ES-I3 (cell line): ENCODE results near the gene KCND3.

Experiments used
- H3K36me3 ChIP-seq: 2 replicates; pipeline ENCODE4 v1.6.1; 2013; ENCODE audit warnings: mild to moderate bottlenecking, low read length, control low read depth, moderate library complexity; ENCODE audit not compliant: insufficient read depth
- H3K4me1 ChIP-seq: 2 replicates; pipeline ENCODE4 v1.6.1; 2013; ENCODE audit warnings: mild to moderate bottlenecking, control low read depth, low read length; ENCODE audit not compliant: insufficient read depth
- H3K9ac ChIP-seq: 2 replicates; pipeline ENCODE4 v1.6.1; 2013; ENCODE audit warnings: low read depth, mild to moderate bottlenecking, low read length, moderate library complexity
- H3K9me3 ChIP-seq: 2 replicates; pipeline ENCODE4 v1.6.1; 2013; ENCODE audit warnings: mild to moderate bottlenecking, low read length, moderate library complexity; ENCODE audit not compliant: control insufficient read depth, insufficient read depth

The KCND3 gene

GRCh38 chr1:111768625-111769024 lies 220.8 kb downstream of the KCND3 start:
- peaks cover 21% of the 10 kb centered on the region for H3K36me3 ChIP-seq
- H3K4me1 ChIP-seq, result no peaks in the 10 kb centered on the region
- no peaks in the 10 kb centered on the region for H3K9me3 ChIP-seq
- no peak overlapping the region for H3K9ac ChIP-seq

DNA sequence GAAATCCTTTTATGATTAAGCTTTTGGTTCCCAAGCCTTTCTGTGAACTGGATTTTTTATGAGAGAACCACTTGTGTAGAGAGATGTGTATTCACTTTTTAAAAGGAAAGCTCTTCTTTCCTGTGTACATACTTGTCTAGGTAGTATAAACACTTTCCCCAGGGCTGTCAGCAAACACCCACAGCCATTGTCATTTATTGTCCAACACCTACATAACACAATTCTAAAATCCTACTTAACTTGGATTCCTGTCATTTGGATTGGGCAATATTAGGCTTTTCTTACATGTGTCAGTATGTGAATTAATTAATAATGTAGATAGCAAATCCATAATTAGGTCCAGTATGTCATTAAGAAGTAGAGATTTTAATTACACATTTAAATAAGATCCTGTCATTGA lies 221.4 kb downstream of the KCND3 start:
- Histone ChIP-seq H3K9ac (no peak overlapping the region), H3K9me3 (no peaks in the 10 kb centered on the region), H3K4me1 (no peaks in the 10 kb centered on the region), H3K36me3 (peaks cover 21% of the 10 kb centered on the region)

- Histone ChIP-seq H3K4me1 (no peaks in the 10 kb centered on the region), H3K9ac (no peak overlapping the region), H3K9me3 (no peaks in the 10 kb centered on the region), H3K36me3 (peaks cover 28% of the 10 kb centered on the region)
Observed at GRCh38 chr1:111762332-111762731, 227.1 kb downstream of the KCND3 start.

- H3K9me3 ChIP-seq, result no peaks in the 10 kb centered on the region
- H3K36me3 ChIP-seq, result peaks cover 25% of the 10 kb centered on the region
- no peak overlapping the region for H3K9ac ChIP-seq
- no peaks in the 10 kb centered on the region; the same call in 1 of the 2 replicates for H3K4me1 ChIP-seq
Observed at GRCh38 chr1:111761717-111762116, 227.8 kb downstream of the KCND3 start.

GRCh38 chr1:111758373-111758772 lies 231.1 kb downstream of the KCND3 start:
- H3K9ac ChIP-seq, result no peak overlapping the region
- no peaks in the 10 kb centered on the region; the same call in 1 of the 2 replicates for H3K4me1 ChIP-seq
- H3K36me3 ChIP-seq, result peaks cover 10% of the 10 kb centered on the region
- H3K9me3 ChIP-seq, result no peaks in the 10 kb centered on the region

DNA sequence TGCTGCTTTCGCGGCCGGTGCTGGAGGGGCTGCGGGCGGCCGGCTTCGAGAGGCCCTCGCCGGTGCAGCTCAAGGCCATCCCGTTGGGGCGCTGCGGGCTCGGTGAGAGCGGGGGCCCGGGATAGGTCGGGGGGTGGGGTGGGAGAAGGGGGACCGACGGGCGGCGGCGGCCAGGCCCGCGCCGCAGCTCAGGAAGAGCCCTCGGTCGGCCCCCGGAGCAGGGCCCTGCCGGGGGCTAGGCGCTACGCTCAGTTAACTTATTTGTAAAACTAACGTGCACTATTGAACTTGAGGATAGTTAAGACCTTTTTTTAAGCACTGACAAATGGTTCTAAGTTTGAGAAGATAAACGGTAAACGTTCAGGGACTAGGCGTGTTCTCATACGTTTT lies 233.3 kb downstream of the KCND3 start:
- Histone ChIP-seq H3K36me3 (peaks cover 5% of the 10 kb centered on the region; the same call in 1 of the 2 replicates), H3K4me1 (no peaks in the 10 kb centered on the region; the same call in 1 of the 2 replicates)

GRCh38 chr1:111755331-111756123 lies 233.9 kb downstream of the KCND3 start, which contains the start of gene DDX20:
TSS of gene DDX20 (plus strand) at chr1:111755901. CDS start at chr1:111755925, 24 bp downstream.
- Histone ChIP-seq H3K9me3 (no peaks in the 10 kb centered on the region), H3K36me3 (no peaks in the 10 kb centered on the region; the same call in 1 of the 2 replicates), H3K9ac (peak within 1 kb of the TSS; percentile 90), H3K4me1 (peaks cover under 1% of the 10 kb centered on the region)

More for the DNA sequence above, 233.3 kb downstream of the KCND3 start:
- no peaks in the 10 kb centered on the region for H3K9me3 ChIP-seq
- peak overlapping the region; percentile 90 for H3K9ac ChIP-seq

GRCh38 chr1:111754984-111755330 lies 234.5 kb downstream of the KCND3 start:
- H3K9ac ChIP-seq, result peak overlapping the region; percentile 90
- H3K36me3 ChIP-seq, result no peaks in the 10 kb centered on the region
- H3K9me3 ChIP-seq, result no peaks in the 10 kb centered on the region
- peaks cover 6% of the 10 kb centered on the region for H3K4me1 ChIP-seq

- H3K36me3 ChIP-seq, result no peaks in the 10 kb centered on the region
- no peaks in the 10 kb centered on the region for H3K9me3 ChIP-seq
- peaks cover 27% of the 10 kb centered on the region for H3K4me1 ChIP-seq
- no peak overlapping the region for H3K9ac ChIP-seq
Observed at GRCh38 chr1:111751906-111752575, 237.4 kb downstream of the KCND3 start.

DNA sequence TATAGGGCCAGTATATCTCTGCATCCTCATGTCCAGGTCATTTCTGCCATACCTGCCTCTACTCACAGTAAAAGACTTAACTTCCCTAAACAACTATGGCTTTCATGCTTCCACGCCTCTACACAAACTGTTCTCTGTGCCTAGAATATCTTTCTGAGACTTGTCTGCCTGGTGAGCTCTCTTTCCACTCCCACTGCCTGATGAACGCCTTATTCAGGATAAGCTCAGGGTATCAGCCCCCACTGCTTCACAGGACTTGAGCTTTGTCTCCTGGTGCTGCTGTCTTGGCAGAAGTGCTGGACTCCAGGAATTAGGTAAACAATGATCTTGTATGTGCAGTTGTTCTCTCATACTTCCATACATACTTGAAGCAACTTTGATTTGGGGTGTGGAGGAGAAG lies 238.6 kb downstream of the KCND3 start:
- Histone ChIP-seq H3K36me3 (no peaks in the 10 kb centered on the region), H3K9me3 (no peaks in the 10 kb centered on the region), H3K4me1 (peaks cover 27% of the 10 kb centered on the region), H3K9ac (no peak overlapping the region)

DNA sequence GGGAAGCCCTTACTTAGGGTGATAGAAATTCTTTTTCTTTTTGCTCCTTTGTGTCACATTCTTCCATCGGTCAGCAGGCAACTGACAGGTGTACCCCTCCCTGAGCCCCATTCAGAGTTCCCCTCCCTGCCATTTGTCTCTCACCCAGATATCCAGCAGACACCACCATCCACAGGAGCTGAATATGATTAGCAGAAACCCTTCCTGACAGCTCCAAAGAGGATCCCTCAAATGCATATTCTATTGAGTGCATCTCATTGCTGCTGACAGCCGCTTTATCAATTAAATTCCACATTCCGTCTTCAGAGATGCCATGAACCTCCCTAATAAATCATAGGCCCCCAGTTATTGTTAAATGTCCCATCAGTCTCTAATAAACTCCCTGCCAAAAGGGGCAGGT lies 239.8 kb downstream of the KCND3 start:
- Histone ChIP-seq H3K36me3 (no peaks in the 10 kb centered on the region), H3K9ac (no peak overlapping the region), H3K4me1 (peaks cover 27% of the 10 kb centered on the region), H3K9me3 (no peaks in the 10 kb centered on the region)

DNA sequence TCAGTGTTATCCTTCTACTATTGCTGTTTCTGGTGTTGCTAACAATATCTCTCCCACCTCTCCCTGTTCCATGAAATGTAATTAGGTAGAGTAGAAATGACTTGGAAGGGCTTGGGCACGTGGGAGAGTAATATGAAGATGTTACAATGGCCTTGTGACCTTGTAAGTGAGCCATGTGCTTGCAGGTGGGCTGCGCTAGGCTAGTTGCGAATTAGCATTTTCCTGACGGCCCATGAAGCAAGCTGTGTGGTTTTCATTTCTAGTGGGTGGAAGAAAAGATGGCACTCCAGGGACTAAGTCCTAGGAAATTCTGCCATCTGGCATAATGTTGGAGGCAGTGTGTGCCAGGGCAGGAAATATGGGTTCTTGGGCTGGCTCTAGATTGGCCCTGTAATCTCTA lies 241.5 kb downstream of the KCND3 start:
- no peak overlapping the region for H3K9ac ChIP-seq
- H3K4me1 ChIP-seq, result peaks cover 27% of the 10 kb centered on the region
- no peaks in the 10 kb centered on the region for H3K9me3 ChIP-seq
- H3K36me3 ChIP-seq, result no peaks in the 10 kb centered on the region

DNA sequence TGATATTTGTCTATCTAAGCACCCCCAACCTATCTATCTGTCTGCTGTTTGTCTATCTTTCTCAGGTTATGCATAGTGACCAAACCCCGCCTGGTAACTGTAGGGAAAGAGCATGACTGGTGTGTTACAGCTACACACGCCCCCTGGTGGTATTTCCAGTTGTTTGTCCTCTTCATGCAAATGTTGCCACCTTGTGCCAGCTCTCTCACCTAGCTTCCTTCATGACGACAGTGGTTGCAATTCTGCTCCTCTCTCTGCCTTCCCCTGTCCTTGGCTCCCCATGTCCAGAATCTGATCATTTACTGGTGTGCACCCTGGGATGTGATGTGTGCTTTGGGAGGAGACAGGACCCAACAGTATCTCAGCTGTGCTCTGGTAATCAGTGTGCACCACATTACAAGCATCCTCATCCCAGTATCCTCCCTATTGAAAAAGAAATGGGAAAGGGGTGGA lies 242.2 kb downstream of the KCND3 start:
- Histone ChIP-seq H3K9ac (no peak overlapping the region), H3K4me1 (peaks cover 27% of the 10 kb centered on the region), H3K36me3 (no peaks in the 10 kb centered on the region), H3K9me3 (no peaks in the 10 kb centered on the region)

- Histone ChIP-seq H3K9ac (no peak overlapping the region), H3K4me1 (peaks cover 27% of the 10 kb centered on the region), H3K9me3 (no peaks in the 10 kb centered on the region), H3K36me3 (no peaks in the 10 kb centered on the region)
Observed at GRCh38 chr1:111746614-111746999, 242.9 kb downstream of the KCND3 start.
